H1 (cell line): Measurements from ENCODE around the gene CES3.

Source experiments
- CEBPB ChIP-seq: IDR thresholded peaks from 2 replicates; pipeline ENCODE4 v1.6.1; 2012; ENCODE audit warnings: low read depth, low read length
- EZH2 ChIP-seq: fragments of 200-600 bp; sonication (generic); IDR thresholded peaks from 2 replicates; pipeline ENCODE4 v1.7.1; 2012; ENCODE audit warnings: low read depth, mild to moderate bottlenecking, moderate library complexity, low read length, inconsistent platforms; ENCODE audit not compliant: severe bottlenecking
- POLR2A ChIP-seq, 2 experiments: IDR thresholded peaks; 1 replicate in 1 of 2; 2 replicates in 1 of 2; pipeline ENCODE4 v1.6.1; 2011; ENCODE audit warnings: low read depth in 2 of 2, low read length in 2 of 2, mild to moderate bottlenecking in 2 of 2; ENCODE audit errors: control extremely low read depth in 1 of 2
- SIX5 ChIP-seq: IDR thresholded peaks from 2 replicates; pipeline ENCODE4 v1.6.1; 2011; ENCODE audit warnings: mild to moderate bottlenecking, low read depth, low read length
- YY1 ChIP-seq: IDR thresholded peaks from 2 replicates; pipeline ENCODE4 v1.6.1; 2011; ENCODE audit warnings: low read depth, mild to moderate bottlenecking, low read length
- TF ChIP-seq, protein P1 (sequence below), 3 experiments: IDR thresholded peaks; 1 replicate in 2 of 3; 2 replicates in 1 of 3; pipeline versions ENCODE4 v1.5.1 to v1.6.1; 2011; ENCODE audit warnings: low read length in 3 of 3, mild to moderate bottlenecking in 3 of 3, inconsistent platforms in 2 of 3, low read depth in 1 of 3, moderate library complexity in 1 of 3; ENCODE audit not compliant: insufficient read depth in 1 of 3; ENCODE audit errors: control extremely low read depth in 1 of 3

DNA sequence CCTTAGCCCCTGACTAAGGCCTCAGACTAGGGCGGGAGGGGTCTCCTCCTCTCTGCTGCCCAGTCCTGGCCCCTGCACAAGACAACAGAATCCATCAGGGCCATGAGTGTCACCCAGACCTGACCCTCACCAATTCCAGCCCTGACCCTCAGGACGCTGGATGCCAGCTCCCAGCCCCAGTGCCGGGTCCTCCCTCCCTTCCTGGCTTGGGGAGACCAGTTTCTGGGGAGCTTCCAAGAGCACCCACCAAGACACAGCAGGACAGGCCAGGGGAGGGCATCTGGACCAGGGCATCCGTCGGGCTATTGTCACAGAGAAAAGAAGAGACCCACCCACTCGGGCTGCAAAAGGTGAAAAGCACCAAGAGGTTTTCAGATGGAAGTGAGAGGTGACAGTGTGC, 12.7 kb downstream of the CES3 start:
- TF ChIP-seq YY1: no peak
- TF ChIP-seq, protein P1, sequence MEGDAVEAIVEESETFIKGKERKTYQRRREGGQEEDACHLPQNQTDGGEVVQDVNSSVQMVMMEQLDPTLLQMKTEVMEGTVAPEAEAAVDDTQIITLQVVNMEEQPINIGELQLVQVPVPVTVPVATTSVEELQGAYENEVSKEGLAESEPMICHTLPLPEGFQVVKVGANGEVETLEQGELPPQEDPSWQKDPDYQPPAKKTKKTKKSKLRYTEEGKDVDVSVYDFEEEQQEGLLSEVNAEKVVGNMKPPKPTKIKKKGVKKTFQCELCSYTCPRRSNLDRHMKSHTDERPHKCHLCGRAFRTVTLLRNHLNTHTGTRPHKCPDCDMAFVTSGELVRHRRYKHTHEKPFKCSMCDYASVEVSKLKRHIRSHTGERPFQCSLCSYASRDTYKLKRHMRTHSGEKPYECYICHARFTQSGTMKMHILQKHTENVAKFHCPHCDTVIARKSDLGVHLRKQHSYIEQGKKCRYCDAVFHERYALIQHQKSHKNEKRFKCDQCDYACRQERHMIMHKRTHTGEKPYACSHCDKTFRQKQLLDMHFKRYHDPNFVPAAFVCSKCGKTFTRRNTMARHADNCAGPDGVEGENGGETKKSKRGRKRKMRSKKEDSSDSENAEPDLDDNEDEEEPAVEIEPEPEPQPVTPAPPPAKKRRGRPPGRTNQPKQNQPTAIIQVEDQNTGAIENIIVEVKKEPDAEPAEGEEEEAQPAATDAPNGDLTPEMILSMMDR (IDR thresholded peaks at IDR 0.05; ENCODE audit: control extremely low read depth in 1 of 3, insufficient read depth in 1 of 3, low read depth in 1 of 3, low read length in 3 of 3): no peak
- no peak for TF ChIP-seq POLR2A (IDR thresholded peaks at IDR 0.05; ENCODE audit: control extremely low read depth in 1 of 2, low read depth in 2 of 2, low read length in 2 of 2)
- no peak for TF ChIP-seq EZH2
- TF ChIP-seq SIX5: no peak
- no peak for TF ChIP-seq CEBPB
